SK-N-SH treated with all-trans-retinoic acid at 6 μM for 48 hours (cell line): ENCODE data around the gene SHF.

Source experiments
- ATAC-seq: fragments of 200-7000 bp; cut with Tn5 transposase; 3 replicates; pipeline ENCODE4 v1.9.1; 2020; ENCODE audit warnings: mild to moderate bottlenecking, moderate library complexity
- ARNTL ChIP-seq: fragments of 450-650 bp; formaldehyde crosslinking; IDR thresholded peaks from 2 replicates; pipeline ENCODE4 v1.5.0; 2020; ENCODE audit warnings: low read depth, mild to moderate bottlenecking, moderate library complexity, borderline replicate concordance
- CSDC2 ChIP-seq: fragments of 250-450 bp; sonication (Bioruptor Pico); IDR thresholded peaks from 2 replicates; pipeline ENCODE4 v1.5.0; 2020; ENCODE audit warnings: mild to moderate bottlenecking, moderate library complexity
- ESRRG ChIP-seq: fragments of 250-450 bp; sonication (Bioruptor Pico); IDR thresholded peaks from 2 replicates; pipeline ENCODE4 v1.6.1; 2021; ENCODE audit warnings: mild to moderate bottlenecking
- GLIS3 ChIP-seq: fragments of 250-450 bp; sonication (Bioruptor Pico); IDR thresholded peaks from 2 replicates; pipeline ENCODE4 v1.5.0; 2020; ENCODE audit warnings: mild to moderate bottlenecking, moderate library complexity
- ISL1 ChIP-seq: fragments of 250-450 bp; sonication (Bioruptor Pico); IDR thresholded peaks from 2 replicates; pipeline ENCODE4 v2.1.2; 2022; ENCODE audit warnings: mild to moderate bottlenecking, moderate library complexity
- OSR1 ChIP-seq: fragments of 250-450 bp; sonication (Bioruptor Pico); IDR thresholded peaks from 2 replicates; pipeline ENCODE4 v1.8.0; 2022; ENCODE audit warnings: moderate library complexity, mild to moderate bottlenecking, inconsistent platforms
- PATZ1 ChIP-seq: fragments of 250-450 bp; sonication (Bioruptor Pico); IDR thresholded peaks from 2 replicates; pipeline ENCODE4 v1.8.0; 2020; ENCODE audit warnings: mild to moderate bottlenecking, moderate library complexity, borderline replicate concordance
- PPARA ChIP-seq: fragments of 250-450 bp; sonication (Bioruptor Pico); IDR thresholded peaks from 2 replicates; pipeline ENCODE4 v1.5.0; 2020; ENCODE audit warnings: mild to moderate bottlenecking, borderline replicate concordance
- SNAI2 ChIP-seq: fragments of 250-450 bp; sonication (Bioruptor Pico); IDR thresholded peaks from 2 replicates; pipeline ENCODE4 v1.5.0; 2020; ENCODE audit warnings: mild to moderate bottlenecking, moderate library complexity
- TCF4 ChIP-seq: fragments of 250-450 bp; sonication (Bioruptor Pico); IDR thresholded peaks from 2 replicates; pipeline ENCODE4 v1.8.0; 2021; ENCODE audit warnings: mild to moderate bottlenecking, moderate library complexity, borderline replicate concordance
- TOX ChIP-seq: fragments of 250-450 bp; sonication (Bioruptor Pico); IDR thresholded peaks from 2 replicates; pipeline ENCODE4 v1.8.0; 2021; ENCODE audit warnings: mild to moderate bottlenecking, moderate library complexity, borderline replicate concordance
- TSHZ2 ChIP-seq: fragments of 250-450 bp; sonication (Bioruptor Pico); IDR thresholded peaks from 2 replicates; pipeline ENCODE4 v1.5.0; 2020; ENCODE audit warnings: mild to moderate bottlenecking, moderate library complexity
- ZC3H10 ChIP-seq: fragments of 250-450 bp; sonication (Bioruptor Pico); IDR thresholded peaks from 2 replicates; pipeline ENCODE4 v1.5.1; 2021; ENCODE audit warnings: mild to moderate bottlenecking, moderate library complexity
- ZNF565 ChIP-seq: fragments of 450-650 bp; formaldehyde crosslinking; conservative IDR thresholded peaks from 2 replicates; pipeline ENCODE4 v1.5.0; 2020; ENCODE audit warnings: low read depth, mild to moderate bottlenecking, moderate library complexity
- ZNF70 ChIP-seq: fragments of 450-650 bp; formaldehyde crosslinking; IDR thresholded peaks from 2 replicates; pipeline ENCODE4 v1.5.0; 2020; ENCODE audit warnings: mild to moderate bottlenecking, moderate library complexity
- ZNF8 ChIP-seq: fragments of 450-650 bp; formaldehyde crosslinking; IDR thresholded peaks from 2 replicates; pipeline ENCODE4 v1.5.0; 2020; ENCODE audit warnings: mild to moderate bottlenecking, moderate library complexity
- TF ChIP-seq, protein P1 (sequence below): fragments of 250-450 bp; sonication (Bioruptor Pico); IDR thresholded peaks from 2 replicates; pipeline ENCODE4 v1.5.1; 2020; ENCODE audit warnings: low read depth, mild to moderate bottlenecking, moderate library complexity
- TF ChIP-seq, protein P2 (sequence below): fragments of 250-450 bp; sonication (Bioruptor Pico); IDR thresholded peaks from 2 replicates; pipeline ENCODE4 v1.5.1; 2021; ENCODE audit warnings: mild to moderate bottlenecking, moderate library complexity
- TF ChIP-seq, protein P3 (sequence below): fragments of 250-450 bp; sonication (Bioruptor Pico); IDR thresholded peaks from 2 replicates; pipeline ENCODE4 v1.8.0; 2021; ENCODE audit warnings: low read depth, mild to moderate bottlenecking, moderate library complexity, borderline replicate concordance

Gene SHF

DNA sequence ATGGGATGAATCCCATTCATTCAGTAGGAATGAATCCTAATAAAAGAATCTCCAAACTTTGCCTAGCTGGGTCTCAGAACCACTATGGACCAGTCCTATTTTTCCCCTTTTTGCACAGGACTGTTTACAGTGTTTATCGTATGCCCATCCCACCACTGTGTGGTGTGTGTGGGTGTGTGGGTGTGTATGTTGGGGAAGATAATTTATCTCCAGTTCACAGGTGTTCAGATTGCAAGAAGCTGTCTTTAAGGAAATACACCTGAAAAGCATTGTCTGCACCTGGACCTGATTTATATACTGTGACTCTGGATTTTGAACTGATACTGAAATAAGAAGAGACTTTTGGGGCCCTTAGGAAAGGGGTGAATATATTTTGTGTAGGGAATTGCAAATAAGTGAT, 24.7 kb upstream of the SHF start:
- no peak for TF ChIP-seq TSHZ2 (CRISPR knock-in tag)
- TF ChIP-seq PATZ1 (CRISPR knock-in tag): no peak
- no peak for TF ChIP-seq PPARA (CRISPR knock-in tag)
- no peak for TF ChIP-seq ESRRG (CRISPR knock-in tag)
- no peak for TF ChIP-seq OSR1 (CRISPR knock-in tag)
- TF ChIP-seq ISL1: no peak
- TF ChIP-seq ARNTL: no peak
- TF ChIP-seq ZC3H10: no peak
- no peak for TF ChIP-seq ZNF8
- no peak for TF ChIP-seq TOX (CRISPR knock-in tag)
- TF ChIP-seq, protein P1, sequence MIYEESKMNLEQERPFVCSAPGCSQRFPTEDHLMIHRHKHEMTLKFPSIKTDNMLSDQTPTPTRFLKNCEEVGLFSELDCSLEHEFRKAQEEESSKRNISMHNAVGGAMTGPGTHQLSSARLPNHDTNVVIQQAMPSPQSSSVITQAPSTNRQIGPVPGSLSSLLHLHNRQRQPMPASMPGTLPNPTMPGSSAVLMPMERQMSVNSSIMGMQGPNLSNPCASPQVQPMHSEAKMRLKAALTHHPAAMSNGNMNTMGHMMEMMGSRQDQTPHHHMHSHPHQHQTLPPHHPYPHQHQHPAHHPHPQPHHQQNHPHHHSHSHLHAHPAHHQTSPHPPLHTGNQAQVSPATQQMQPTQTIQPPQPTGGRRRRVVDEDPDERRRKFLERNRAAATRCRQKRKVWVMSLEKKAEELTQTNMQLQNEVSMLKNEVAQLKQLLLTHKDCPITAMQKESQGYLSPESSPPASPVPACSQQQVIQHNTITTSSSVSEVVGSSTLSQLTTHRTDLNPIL: no peak
- no peak for TF ChIP-seq GLIS3 (CRISPR knock-in tag)
- TF ChIP-seq, protein P2, sequence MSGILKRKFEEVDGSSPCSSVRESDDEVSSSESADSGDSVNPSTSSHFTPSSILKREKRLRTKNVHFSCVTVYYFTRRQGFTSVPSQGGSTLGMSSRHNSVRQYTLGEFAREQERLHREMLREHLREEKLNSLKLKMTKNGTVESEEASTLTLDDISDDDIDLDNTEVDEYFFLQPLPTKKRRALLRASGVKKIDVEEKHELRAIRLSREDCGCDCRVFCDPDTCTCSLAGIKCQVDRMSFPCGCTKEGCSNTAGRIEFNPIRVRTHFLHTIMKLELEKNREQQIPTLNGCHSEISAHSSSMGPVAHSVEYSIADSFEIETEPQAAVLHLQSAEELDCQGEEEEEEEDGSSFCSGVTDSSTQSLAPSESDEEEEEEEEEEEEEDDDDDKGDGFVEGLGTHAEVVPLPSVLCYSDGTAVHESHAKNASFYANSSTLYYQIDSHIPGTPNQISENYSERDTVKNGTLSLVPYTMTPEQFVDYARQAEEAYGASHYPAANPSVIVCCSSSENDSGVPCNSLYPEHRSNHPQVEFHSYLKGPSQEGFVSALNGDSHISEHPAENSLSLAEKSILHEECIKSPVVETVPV (CRISPR knock-in tag): no peak
- no peak for TF ChIP-seq CSDC2 (CRISPR knock-in tag)
- TF ChIP-seq, all 23 proteins: peak for 0
- ATAC-seq: no peak

DNA sequence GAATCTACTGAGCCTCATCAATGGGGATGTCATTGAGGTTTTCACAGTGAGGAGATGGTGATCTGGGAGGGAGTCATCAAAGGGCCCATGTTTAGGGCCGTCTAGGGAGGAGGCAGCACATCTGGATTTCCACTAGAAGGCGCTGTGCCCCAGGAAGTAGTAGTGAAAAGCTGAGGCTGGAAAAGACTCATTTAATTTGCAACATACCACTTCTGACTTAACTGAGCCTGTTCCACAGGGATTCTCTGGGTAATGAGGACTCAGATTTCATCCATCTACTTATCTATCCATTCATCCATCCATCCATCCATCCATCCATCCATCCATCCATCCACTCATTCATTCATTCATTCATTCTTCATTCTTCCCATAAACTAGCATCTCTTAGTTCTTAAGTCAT, 17.4 kb upstream of the SHF start:
- no peak for TF ChIP-seq ISL1
- no peak for TF ChIP-seq PATZ1 (CRISPR knock-in tag)
- TF ChIP-seq, protein P3, sequence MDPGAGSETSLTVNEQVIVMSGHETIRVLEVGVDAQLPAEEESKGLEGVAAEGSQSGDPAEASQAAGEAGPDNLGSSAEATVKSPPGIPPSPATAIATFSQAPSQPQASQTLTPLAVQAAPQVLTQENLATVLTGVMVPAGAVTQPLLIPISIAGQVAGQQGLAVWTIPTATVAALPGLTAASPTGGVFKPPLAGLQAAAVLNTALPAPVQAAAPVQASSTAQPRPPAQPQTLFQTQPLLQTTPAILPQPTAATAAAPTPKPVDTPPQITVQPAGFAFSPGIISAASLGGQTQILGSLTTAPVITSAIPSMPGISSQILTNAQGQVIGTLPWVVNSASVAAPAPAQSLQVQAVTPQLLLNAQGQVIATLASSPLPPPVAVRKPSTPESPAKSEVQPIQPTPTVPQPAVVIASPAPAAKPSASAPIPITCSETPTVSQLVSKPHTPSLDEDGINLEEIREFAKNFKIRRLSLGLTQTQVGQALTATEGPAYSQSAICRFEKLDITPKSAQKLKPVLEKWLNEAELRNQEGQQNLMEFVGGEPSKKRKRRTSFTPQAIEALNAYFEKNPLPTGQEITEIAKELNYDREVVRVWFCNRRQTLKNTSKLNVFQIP: no peak
- TF ChIP-seq PPARA (CRISPR knock-in tag): no peak
- TF ChIP-seq ZNF565: no peak
- no peak for TF ChIP-seq CSDC2 (CRISPR knock-in tag)
- TF ChIP-seq ZNF70 (CRISPR knock-in tag): no peak
- no peak for TF ChIP-seq SNAI2 (CRISPR knock-in tag)
- no peak for TF ChIP-seq TCF4 (CRISPR knock-in tag)
- no peak for TF ChIP-seq ZC3H10
- TF ChIP-seq TOX (CRISPR knock-in tag): no peak
- peak; percentile 54 for ATAC-seq

GRCh38 chr15:45203182-45203581, 15.4 kb upstream of the SHF start:
- no peak for ATAC-seq
- TF ChIP-seq, protein P2 (CRISPR knock-in tag): no peak
- no peak for TF ChIP-seq TOX (CRISPR knock-in tag)
- TF ChIP-seq TSHZ2 (CRISPR knock-in tag): no peak
- TF ChIP-seq PPARA (CRISPR knock-in tag): no peak
- TF ChIP-seq, protein P3: no peak
- no peak for TF ChIP-seq ARNTL
